GM13976 (cell line): ENCODE measurements around the gene CA5B.
A peak's percentile ranks its signal among the peaks of the same experiment; 100 is the strongest.

Experiments
- DNase-seq: peaks from one replicate; pipeline ENCODE4 v3.0.0; 2012; ENCODE audit warnings: low spot score
- in situ Hi-C: fragments of 300-500 bp; cut with MboI; formaldehyde crosslinking; loops from one replicate; pipeline ENCODE4 v1.12.0; 2022; ENCODE audit warnings: low sequenced_read_pairs, mixed read lengths, inconsistent platforms; ENCODE audit not compliant: unreplicated experiment
- TF ChIP-seq, protein P1 (sequence below): IDR thresholded peaks from 2 replicates; pipeline ENCODE4 v1.5.1; 2012; ENCODE audit warnings: borderline replicate concordance, mild to moderate bottlenecking; ENCODE audit not compliant: insufficient read depth; ENCODE audit errors: extremely low read depth, missing control alignments, control extremely low read depth

The CA5B gene

DNA sequence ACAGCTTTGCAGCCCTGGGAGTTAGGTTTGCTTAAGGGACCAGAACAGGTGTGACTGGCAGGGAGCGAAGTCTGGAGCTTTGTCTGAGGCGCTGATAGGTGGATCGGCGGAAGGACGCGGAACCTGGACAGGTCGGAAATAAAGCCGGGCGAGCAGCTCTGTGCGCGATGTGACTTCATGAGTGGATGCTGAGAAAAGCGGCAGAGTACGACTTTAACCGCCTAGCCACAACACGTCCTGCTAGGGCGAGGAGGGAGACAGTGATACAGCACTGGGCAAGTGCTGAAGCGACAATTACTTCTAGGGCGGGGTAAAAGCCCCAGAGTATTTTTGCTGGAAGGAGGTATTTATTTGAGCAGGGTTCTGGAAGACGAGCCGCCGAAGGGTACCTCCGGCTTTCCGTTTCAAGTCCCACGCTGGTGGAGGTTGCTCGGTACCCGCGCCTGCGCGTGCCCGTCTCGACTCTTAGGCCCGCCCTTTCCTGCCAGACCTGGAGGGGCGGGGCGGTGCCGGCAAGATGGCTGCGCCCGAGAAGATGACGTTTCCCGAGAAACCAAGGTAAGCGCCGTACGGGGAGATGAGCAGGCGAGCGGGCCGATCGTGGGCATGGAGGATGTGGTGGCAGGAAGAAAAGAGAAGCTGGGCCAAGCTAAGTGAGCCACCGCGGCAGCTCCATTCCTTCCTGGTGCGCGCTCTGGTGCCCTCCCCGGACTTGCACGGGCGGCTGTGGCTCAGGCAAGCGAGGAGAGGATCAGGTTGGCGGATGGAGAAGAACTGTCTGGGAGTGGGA, 52.1 kb downstream of the CA5B start, which contains the start of gene ZRSR2:
ZRSR2 (plus strand) TSS at position 506 of the 790 bp plus-strand sequence; CDS start at position 518, 12 bp downstream.
- peak; percentile 90 for DNase-seq
- TF ChIP-seq, protein P1, sequence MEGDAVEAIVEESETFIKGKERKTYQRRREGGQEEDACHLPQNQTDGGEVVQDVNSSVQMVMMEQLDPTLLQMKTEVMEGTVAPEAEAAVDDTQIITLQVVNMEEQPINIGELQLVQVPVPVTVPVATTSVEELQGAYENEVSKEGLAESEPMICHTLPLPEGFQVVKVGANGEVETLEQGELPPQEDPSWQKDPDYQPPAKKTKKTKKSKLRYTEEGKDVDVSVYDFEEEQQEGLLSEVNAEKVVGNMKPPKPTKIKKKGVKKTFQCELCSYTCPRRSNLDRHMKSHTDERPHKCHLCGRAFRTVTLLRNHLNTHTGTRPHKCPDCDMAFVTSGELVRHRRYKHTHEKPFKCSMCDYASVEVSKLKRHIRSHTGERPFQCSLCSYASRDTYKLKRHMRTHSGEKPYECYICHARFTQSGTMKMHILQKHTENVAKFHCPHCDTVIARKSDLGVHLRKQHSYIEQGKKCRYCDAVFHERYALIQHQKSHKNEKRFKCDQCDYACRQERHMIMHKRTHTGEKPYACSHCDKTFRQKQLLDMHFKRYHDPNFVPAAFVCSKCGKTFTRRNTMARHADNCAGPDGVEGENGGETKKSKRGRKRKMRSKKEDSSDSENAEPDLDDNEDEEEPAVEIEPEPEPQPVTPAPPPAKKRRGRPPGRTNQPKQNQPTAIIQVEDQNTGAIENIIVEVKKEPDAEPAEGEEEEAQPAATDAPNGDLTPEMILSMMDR = no peak
- in situ Hi-C loops = no loop called here

- in situ Hi-C loops = no loop called here
- peak; percentile 35 for DNase-seq
- TF ChIP-seq, protein P1 = no peak
Measured at GRCh38 chrX:15790769-15791290, 52.8 kb downstream of the CA5B start.

- no peak for DNase-seq
- TF ChIP-seq, protein P1 = no peak
- in situ Hi-C loops = no loop called here
Measured at GRCh38 chrX:15797707-15798106, 59.6 kb downstream of the CA5B start.

DNA sequence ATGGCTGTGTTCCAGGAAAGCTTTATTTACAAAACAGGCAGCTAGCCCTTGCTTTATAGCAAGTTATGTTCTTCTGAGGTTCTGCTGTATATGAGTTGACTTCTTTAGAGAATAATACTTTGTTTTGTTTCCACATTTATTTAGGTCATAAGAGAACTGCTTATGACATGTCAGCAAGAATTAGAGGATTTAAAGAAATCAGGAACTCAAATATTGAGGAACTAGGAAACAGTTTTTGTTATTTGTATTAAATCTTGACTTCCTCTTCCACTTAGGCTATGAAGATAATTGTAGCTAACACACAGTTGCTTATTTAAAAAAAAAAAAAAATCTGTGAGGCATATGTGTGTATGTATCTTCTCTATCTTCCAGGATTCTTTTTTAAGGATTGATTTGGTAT, 66.5 kb downstream of the CA5B start:
- DNase-seq = no peak
- TF ChIP-seq, protein P1 = no peak
- in situ Hi-C loops = no loop called here

- TF ChIP-seq, protein P1 = no peak
- no peak for DNase-seq
- in situ Hi-C loops = no loop called here
Measured at GRCh38 chrX:15808254-15808653, 70.2 kb downstream of the CA5B start.

DNA sequence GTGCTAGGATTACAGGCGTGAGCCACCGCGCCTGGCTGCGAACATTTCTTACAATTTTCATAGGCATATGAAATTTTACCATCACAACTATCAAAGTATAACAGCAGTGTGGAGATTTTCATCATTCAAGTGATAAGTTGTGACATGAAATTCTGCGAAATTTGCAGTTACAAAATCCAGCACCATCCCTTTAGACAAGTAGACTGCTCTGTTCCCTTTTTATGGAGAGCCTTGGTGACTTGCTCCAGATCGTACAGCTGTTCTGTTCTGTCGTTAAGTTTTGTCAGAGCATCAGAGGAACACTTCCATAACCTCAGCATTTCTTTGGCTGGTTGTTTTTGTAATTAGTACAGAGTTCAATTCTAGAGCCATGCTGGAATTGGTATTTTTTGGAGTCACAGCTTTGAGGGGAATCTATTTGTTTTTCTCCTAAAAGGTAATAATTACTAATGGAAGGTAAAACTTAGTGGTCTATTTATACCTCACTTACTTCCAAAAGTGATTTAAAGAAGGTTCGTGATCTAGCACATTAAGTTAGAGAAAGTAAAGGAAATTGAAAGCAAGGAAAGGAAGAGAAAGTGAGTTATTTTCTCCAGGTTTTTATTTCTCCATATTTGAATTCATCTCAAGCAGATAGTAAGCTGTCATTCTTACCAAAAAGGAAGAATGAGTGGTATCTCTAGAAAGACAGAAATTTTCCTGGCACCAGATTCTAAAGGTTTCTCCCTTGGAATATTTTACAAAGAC, 74.3 kb downstream of the CA5B start:
- TF ChIP-seq, protein P1 = no peak
- DNase-seq = no peak
- in situ Hi-C loops = no loop called here
